Activated B cell treated with CpG ODN at 0.5 μM for 24 hours (primary cell): ENCODE measurements around the gene ARVCF. TPM values are rescaled to one million over a fixed set of nuclear protein-coding genes. Genes with fewer than 3 reads are reported as not detected.

ENCODE experiments used
- ATAC-seq: fragments of 200-7000 bp; cut with Tn5 transposase; one replicate; pipeline ENCODE4 v1.10.0; 2021; ENCODE audit warnings: low read depth, mild to moderate bottlenecking, moderate library complexity
- CTCF ChIA-PET: fragments of 350-600 bp; sonication (Branson Sonifier 250); formaldehyde crosslinking; loops from one replicate; lab custom pipeline; 2021; ENCODE audit warnings: antibody characterized with exemption; lab: Charles Lee
- POLR2A ChIA-PET: fragments of 350-600 bp; sonication (Branson Sonifier 250); formaldehyde crosslinking; loops from one replicate; lab custom pipeline; 2021; ENCODE audit warnings: antibody characterized with exemption; lab: Charles Lee
- DNase-seq: peaks from one replicate; pipeline ENCODE4 v3.0.0; 2022
- H3K27ac Mint-ChIP-seq: one replicate; pipeline ENCODE4 v1.8.0; 2020; ENCODE audit warnings: mixed read lengths
- H3K27me3 Mint-ChIP-seq: one replicate; pipeline ENCODE4 v1.8.0; 2021; ENCODE audit warnings: mixed read lengths
- H3K36me3 Mint-ChIP-seq: one replicate; pipeline ENCODE4 v1.8.0; 2021; ENCODE audit warnings: low read depth, mixed read lengths
- H3K4me1 Mint-ChIP-seq: one replicate; pipeline ENCODE4 v1.8.0; 2021; ENCODE audit warnings: mixed read lengths
- H3K4me3 Mint-ChIP-seq: one replicate; pipeline ENCODE4 v1.8.0; 2020; ENCODE audit warnings: mild to moderate bottlenecking, mixed read lengths
- H3K9me3 Mint-ChIP-seq: one replicate; pipeline ENCODE4 v1.8.0; 2020; ENCODE audit warnings: mixed read lengths
- intact Hi-C: fragments of 100-400 bp; cut with micrococcal nuclease; formaldehyde crosslinking; loops from one replicate; pipeline ENCODE4 v1.15.1; 2024
- total RNA-seq: library from RNA; stranded (reverse); gene quantifications from 2 replicates; pipeline ENCODE4 v1.2.3, GENCODE V29; 2022
- TF ChIP-seq, protein P1 (sequence below): fragments of 200-600 bp; IDR thresholded peaks from one replicate; pipeline ENCODE4 v1.8.0; 2022; ENCODE audit warnings: antibody characterized with exemption, mild to moderate bottlenecking

The ARVCF gene
- total RNA-seq, 1 donor from 2014 or later = 6.5 TPM

GRCh38 chr22:20037419-20037818 is 20.8 kb upstream of the ARVCF start:
- intact Hi-C loops = loop anchor here (5.0 kb wide), 1 partner anchor 80 kb away; the partner anchor contains the start of genes RANBP1 and TRMT2A
- H3K9me3 Mint-ChIP-seq = peaks cover 3% of the 10 kb centered on the region
- peak overlapping the region; percentile 56 for H3K4me3 Mint-ChIP-seq
- H3K4me1 Mint-ChIP-seq = peaks cover 62% of the 10 kb centered on the region
- ATAC-seq (peak; percentile 26), DNase-seq (no peak)
- peaks cover 44% of the 10 kb centered on the region for H3K36me3 Mint-ChIP-seq
- H3K27ac Mint-ChIP-seq = peak overlapping the region; percentile 85
- ChIA-PET CTCF (no interaction called here), POLR2A (interaction anchor here (1.8 kb wide), 1 partner anchor 16 kb away, joined by 10 read pairs; the partner anchor contains the start of gene TANGO2)
- H3K27me3 Mint-ChIP-seq = no peaks in the 10 kb centered on the region
- TF ChIP-seq, protein P1, sequence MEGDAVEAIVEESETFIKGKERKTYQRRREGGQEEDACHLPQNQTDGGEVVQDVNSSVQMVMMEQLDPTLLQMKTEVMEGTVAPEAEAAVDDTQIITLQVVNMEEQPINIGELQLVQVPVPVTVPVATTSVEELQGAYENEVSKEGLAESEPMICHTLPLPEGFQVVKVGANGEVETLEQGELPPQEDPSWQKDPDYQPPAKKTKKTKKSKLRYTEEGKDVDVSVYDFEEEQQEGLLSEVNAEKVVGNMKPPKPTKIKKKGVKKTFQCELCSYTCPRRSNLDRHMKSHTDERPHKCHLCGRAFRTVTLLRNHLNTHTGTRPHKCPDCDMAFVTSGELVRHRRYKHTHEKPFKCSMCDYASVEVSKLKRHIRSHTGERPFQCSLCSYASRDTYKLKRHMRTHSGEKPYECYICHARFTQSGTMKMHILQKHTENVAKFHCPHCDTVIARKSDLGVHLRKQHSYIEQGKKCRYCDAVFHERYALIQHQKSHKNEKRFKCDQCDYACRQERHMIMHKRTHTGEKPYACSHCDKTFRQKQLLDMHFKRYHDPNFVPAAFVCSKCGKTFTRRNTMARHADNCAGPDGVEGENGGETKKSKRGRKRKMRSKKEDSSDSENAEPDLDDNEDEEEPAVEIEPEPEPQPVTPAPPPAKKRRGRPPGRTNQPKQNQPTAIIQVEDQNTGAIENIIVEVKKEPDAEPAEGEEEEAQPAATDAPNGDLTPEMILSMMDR = no peak

- TF ChIP-seq, protein P1 = no peak
- intact Hi-C loops = loop anchor here (5.0 kb wide), 1 partner anchor 81 kb away; the partner anchor contains the start of genes RANBP1 and TRMT2A
- peaks cover 68% of the 10 kb centered on the region for H3K4me1 Mint-ChIP-seq
- DNase-seq = no peak
- CTCF ChIA-PET = no interaction called here
- H3K9me3 Mint-ChIP-seq = peaks cover 3% of the 10 kb centered on the region
- no peaks in the 10 kb centered on the region for H3K27me3 Mint-ChIP-seq
- H3K36me3 Mint-ChIP-seq = peaks cover 40% of the 10 kb centered on the region
- POLR2A ChIA-PET = interaction anchor here (5.8 kb wide), 1 partner anchor 16 kb away, joined by 59 read pairs; the partner anchor contains the start of gene TANGO2
- ATAC-seq = no peak
- H3K27ac Mint-ChIP-seq = peak overlapping the region; percentile 85
- peak overlapping the region; percentile 32 for H3K4me3 Mint-ChIP-seq
These were observed 20.1 kb upstream of the ARVCF start for GRCh38 chr22:20036535-20037392.

GRCh38 chr22:20036084-20036482 is 19.5 kb upstream of the ARVCF start:
- Mint-ChIP-seq H3K36me3 (peaks cover 40% of the 10 kb centered on the region), H3K4me1 (peaks cover 75% of the 10 kb centered on the region), H3K27ac (peak overlapping the region; percentile 85), H3K9me3 (peaks cover 3% of the 10 kb centered on the region), H3K27me3 (no peaks in the 10 kb centered on the region), H3K4me3 (peak overlapping the region; percentile 32)
- TF ChIP-seq, protein P1 = no peak
- ChIA-PET CTCF (no interaction called here), POLR2A (interaction anchor here (5.8 kb wide), 1 partner anchor 16 kb away, joined by 59 read pairs; the partner anchor contains the start of gene TANGO2)
- intact Hi-C loops = loop anchor here (5.0 kb wide), 1 partner anchor 81 kb away; the partner anchor contains the start of genes RANBP1 and TRMT2A
- no peak for DNase-seq
- ATAC-seq = no peak

DNA sequence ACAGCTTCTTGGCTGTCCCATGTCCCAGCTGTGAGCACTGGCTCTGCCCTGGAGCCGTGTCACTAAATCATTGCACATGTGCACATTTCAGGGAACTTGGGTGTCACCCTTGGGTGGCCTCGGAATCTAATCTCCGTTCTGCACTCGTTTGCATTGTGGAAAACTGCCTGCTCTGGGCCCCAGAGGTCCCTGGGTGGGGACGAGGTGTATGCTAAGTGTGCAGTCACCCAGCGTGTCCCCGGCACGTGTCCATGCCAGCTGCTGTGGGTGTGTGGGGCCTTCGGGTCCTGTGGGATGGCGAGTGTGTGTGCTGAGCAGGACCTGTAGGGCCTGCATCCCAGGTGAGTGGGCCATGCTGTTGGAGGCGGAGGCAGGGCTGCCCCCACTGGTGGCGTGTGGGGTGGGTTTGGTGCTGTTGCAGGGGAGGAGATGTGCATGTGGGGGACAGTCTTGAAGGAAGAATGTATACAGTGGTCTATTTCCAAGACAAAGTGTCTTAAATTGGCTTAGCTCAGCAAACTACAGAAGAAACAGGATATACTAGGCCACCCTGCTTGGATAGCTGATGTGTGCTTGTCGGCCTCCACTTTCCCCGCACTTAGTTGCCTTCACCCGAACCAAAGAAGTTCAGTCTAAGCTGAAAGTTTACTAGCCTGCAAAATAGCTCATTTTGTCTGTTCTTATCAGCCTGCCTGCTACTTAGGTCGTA is 18.9 kb upstream of the ARVCF start:
- DNase-seq (no peak), ATAC-seq (peak; percentile 13)
- peaks cover 77% of the 10 kb centered on the region for H3K4me1 Mint-ChIP-seq
- peak overlapping the region; percentile 85 for H3K27ac Mint-ChIP-seq
- intact Hi-C loops = loop anchor here (5.0 kb wide), 1 partner anchor 82 kb away; the partner anchor contains the start of genes RANBP1 and TRMT2A
- CTCF ChIA-PET = no interaction called here
- H3K9me3 Mint-ChIP-seq = peaks cover 3% of the 10 kb centered on the region
- no peaks in the 10 kb centered on the region for H3K27me3 Mint-ChIP-seq
- TF ChIP-seq, protein P1 = no peak
- POLR2A ChIA-PET = interaction anchor here (5.8 kb wide), 1 partner anchor 15 kb away, joined by 59 read pairs; the partner anchor contains the start of gene TANGO2
- H3K4me3 Mint-ChIP-seq = peak overlapping the region; percentile 16
- H3K36me3 Mint-ChIP-seq = peaks cover 38% of the 10 kb centered on the region
